Daoy (cell line): ENCODE measurements around the gene TOMM22. TPM values are rescaled to one million over a fixed set of nuclear protein-coding genes. Genes with fewer than 3 reads are reported as not detected.
A peak's percentile ranks its signal among the peaks of the same experiment; 100 is the strongest.

Experiments
- DNase-seq: peaks from one replicate; pipeline ENCODE4 v3.0.0-alpha.2; 2015; ENCODE audit warnings: low read depth
- total RNA-seq: library from RNA; depleted of rRNA; stranded (reverse); fragments of >200 nt; shearing (Covaris generic); gene quantifications from 2 replicates; pipeline ENCODE4 v1.2.3, GENCODE V29; 2014

TOMM22 gene
- total RNA-seq, 1 experiment from 2014 or later = 79.0 TPM

- no peak for DNase-seq
These were observed 33.5 kb downstream of the TOMM22 start for GRCh38 chr22:38715176-38715764.

- DNase-seq = no peak
These were observed 34.1 kb downstream of the TOMM22 start for GRCh38 chr22:38715852-38716251.

- no peak for DNase-seq
These were observed 34.5 kb downstream of the TOMM22 start for GRCh38 chr22:38716271-38716670.

- no peak for DNase-seq
These were observed 35.1 kb downstream of the TOMM22 start for GRCh38 chr22:38716826-38717225.

- no peak for DNase-seq
These were observed 35.5 kb downstream of the TOMM22 start for GRCh38 chr22:38717244-38717643.

- DNase-seq = peak; percentile 91
These were observed 36.7 kb downstream of the TOMM22 start for GRCh38 chr22:38718414-38718813.

GRCh38 chr22:38719196-38719595, 37.4 kb downstream of the TOMM22 start:
- DNase-seq = no peak

- no peak for DNase-seq
These were observed 38.6 kb downstream of the TOMM22 start for GRCh38 chr22:38720350-38720749.

GRCh38 chr22:38721551-38721950, 39.8 kb downstream of the TOMM22 start:
- no peak for DNase-seq

GRCh38 chr22:38724176-38724575, 42.4 kb downstream of the TOMM22 start:
- DNase-seq = no peak

GRCh38 chr22:38724926-38725571, 43.3 kb downstream of the TOMM22 start:
- no peak for DNase-seq

- no peak for DNase-seq
These were observed 44.3 kb downstream of the TOMM22 start for GRCh38 chr22:38725900-38726655.

- no peak for DNase-seq
These were observed 45.4 kb downstream of the TOMM22 start for GRCh38 chr22:38727123-38727522.

GRCh38 chr22:38727530-38728451, 46.0 kb downstream of the TOMM22 start:
- no peak for DNase-seq

- no peak for DNase-seq
These were observed 47.4 kb downstream of the TOMM22 start for GRCh38 chr22:38728871-38729796.

- no peak for DNase-seq
These were observed 48.2 kb downstream of the TOMM22 start for GRCh38 chr22:38729946-38730345.

GRCh38 chr22:38730411-38730871, 48.7 kb downstream of the TOMM22 start:
- DNase-seq = no peak

GRCh38 chr22:38731703-38732161, 50.0 kb downstream of the TOMM22 start:
- DNase-seq = no peak

GRCh38 chr22:38732251-38732815, 50.6 kb downstream of the TOMM22 start:
- no peak for DNase-seq

GRCh38 chr22:38733329-38733723, 51.6 kb downstream of the TOMM22 start:
- peak; percentile 39 for DNase-seq
